H1 (cell line): ENCODE results near the gene ADAMTS9. TPM values are rescaled to one million over a fixed set of nuclear protein-coding genes. Genes with fewer than 3 reads are reported as not detected.

Experiments
- CTCF ChIA-PET: fragments of 300-600 bp; sonication (Branson Sonifier 250); formaldehyde crosslinking; loops from one replicate; lab custom pipeline; 2021; ENCODE audit not compliant: partially characterized antibody; lab: Charles Lee
- POLR2A ChIA-PET: fragments of 300-600 bp; sonication (Branson Sonifier 250); formaldehyde crosslinking; loops from one replicate; lab custom pipeline; 2021; ENCODE audit warnings: inconsistent platforms; ENCODE audit not compliant: partially characterized antibody; lab: Charles Lee
- DNase-seq, 2 experiments: peaks; one replicate each; pipeline versions ENCODE4 v3.0.0 to v3.0.0-alpha.2; 2010 to 2022; ENCODE audit warnings: low spot score in 2 of 2, low read depth in 1 of 2, mixed read lengths in 1 of 2
- FAIRE-seq: peaks from 2 replicates; lab custom pipeline; 2011; peaks lifted over from hg19 to GRCh38; lab: Jason Lieb, UNC
- H2AFZ ChIP-seq: 2 replicates; pipeline ENCODE4 v1.8.1; 2012; ENCODE audit warnings: low read length, inconsistent platforms
- H2AK5ac ChIP-seq: 2 replicates; pipeline ENCODE4 v1.6.1; 2013; ENCODE audit warnings: low read depth, low read length
- H2BK120ac ChIP-seq: replicated peaks from 2 replicates; pipeline ENCODE3; 2013; ENCODE audit warnings: low read depth, low read length, inconsistent platforms
- H2BK12ac ChIP-seq: 2 replicates; pipeline ENCODE4 v1.6.1; 2013; ENCODE audit warnings: low read depth, low read length
- H2BK15ac ChIP-seq: 2 replicates; pipeline ENCODE4 v1.6.1; 2013; ENCODE audit warnings: low read length
- H2BK20ac ChIP-seq: 2 replicates; pipeline ENCODE4 v1.6.1; 2013; ENCODE audit warnings: low read length
- H2BK5ac ChIP-seq: 2 replicates; pipeline ENCODE4 v1.6.1; 2013; ENCODE audit warnings: low read depth, low read length
- H3K14ac ChIP-seq: 2 replicates; pipeline ENCODE4 v1.6.1; 2013; ENCODE audit warnings: inconsistent platforms; ENCODE audit not compliant: insufficient read length
- H3K18ac ChIP-seq: 2 replicates; pipeline ENCODE4 v1.6.1; 2013; ENCODE audit warnings: low read length; ENCODE audit errors: extremely low read depth
- H3K23ac ChIP-seq: 2 replicates; pipeline ENCODE4 v1.6.1; 2013; ENCODE audit warnings: inconsistent platforms; ENCODE audit not compliant: insufficient read length
- H3K23me2 ChIP-seq: 2 replicates; pipeline ENCODE4 v1.6.1; 2013; ENCODE audit warnings: low read depth, low read length
- H3K27ac ChIP-seq: 2 replicates; pipeline ENCODE4 v1.6.1; 2011; ENCODE audit warnings: low read depth, low read length, inconsistent platforms
- H3K27me3 ChIP-seq, 4 experiments: replicated peaks in 1 of 4; 1 replicate in 1 of 4; 2 replicates in 3 of 4; pipeline versions ENCODE4 v1.6.1 to v1.8.1; 2011 to 2013; ENCODE audit warnings: low read length in 3 of 4, mild to moderate bottlenecking in 3 of 4, inconsistent platforms in 2 of 4, mixed read lengths in 2 of 4, moderate library complexity in 1 of 4; ENCODE audit not compliant: control insufficient read depth in 3 of 4, insufficient read depth in 3 of 4; ENCODE audit errors: extremely low read depth in 1 of 4
- H3K36me3 ChIP-seq, 4 experiments: 2 replicates each; pipeline versions ENCODE4 v1.6.1 to v1.8.1; 2011 to 2013; ENCODE audit warnings: mild to moderate bottlenecking in 4 of 4, low read length in 3 of 4, moderate library complexity in 2 of 4, control low read depth in 1 of 4, inconsistent platforms in 1 of 4; ENCODE audit not compliant: insufficient read depth in 4 of 4, control insufficient read depth in 2 of 4
- H3K4ac ChIP-seq: replicated peaks from 2 replicates; pipeline ENCODE3; 2013; ENCODE audit warnings: low read length, low read depth, mixed read lengths, inconsistent platforms; ENCODE audit not compliant: insufficient read length
- H3K4me1 ChIP-seq, 4 experiments: replicated peaks in 1 of 4; 1 replicate in 1 of 4; 2 replicates in 3 of 4; pipeline versions ENCODE4 v1.6.1 to v1.8.1; 2011 to 2013; ENCODE audit warnings: low read length in 3 of 4, inconsistent platforms in 2 of 4, mixed read lengths in 1 of 4; ENCODE audit not compliant: insufficient read depth in 4 of 4, control insufficient read depth in 3 of 4
- H3K4me2 ChIP-seq, 2 experiments: 2 replicates each; pipeline versions ENCODE4 v1.6.1 to v1.8.1; 2011 to 2013; ENCODE audit warnings: low read depth in 2 of 2, low read length in 2 of 2, control low read depth in 1 of 2, inconsistent platforms in 1 of 2, mild to moderate bottlenecking in 1 of 2; ENCODE audit not compliant: insufficient read depth in 1 of 2
- H3K4me3 ChIP-seq, 4 experiments: fragments of 200-600, 300-600 bp in 1 of 4; sonication (generic), shearing (Covaris generic), sonication (Bioruptor Twin) in 1 of 4; 2 replicates each; pipeline versions ENCODE4 v1.5.1 to v1.8.1; 2011 to 2016; ENCODE audit warnings: low read length in 4 of 4, low read depth in 3 of 4, control low read depth in 2 of 4, inconsistent platforms in 2 of 4, mild to moderate bottlenecking in 2 of 4, mixed read lengths in 1 of 4, moderate library complexity in 1 of 4; ENCODE audit not compliant: insufficient read depth in 2 of 4; ENCODE audit errors: extremely low read depth in 1 of 4
- H3K56ac ChIP-seq: replicated peaks from 2 replicates; pipeline ENCODE3; 2013; ENCODE audit warnings: low read depth, mild to moderate bottlenecking, mixed read lengths, low read length, inconsistent platforms; ENCODE audit not compliant: insufficient read length
- H3K79me1 ChIP-seq: 2 replicates; pipeline ENCODE4 v1.6.1; 2013; ENCODE audit warnings: low read depth, low read length, control low read depth
- H3K79me2 ChIP-seq, 2 experiments: 2 replicates each; pipeline versions ENCODE4 v1.6.1 to v1.8.1; 2012 to 2013; ENCODE audit warnings: low read length in 2 of 2, mild to moderate bottlenecking in 2 of 2, inconsistent platforms in 1 of 2; ENCODE audit not compliant: insufficient read depth in 2 of 2, control insufficient read depth in 1 of 2
- H3K9ac ChIP-seq, 4 experiments: replicated peaks in 1 of 4; 1 replicate in 1 of 4; 2 replicates in 3 of 4; pipeline versions ENCODE4 v1.6.1 to v1.8.1; 2011 to 2013; ENCODE audit warnings: low read depth in 3 of 4, low read length in 3 of 4, control low read depth in 2 of 4, mild to moderate bottlenecking in 2 of 4, moderate library complexity in 2 of 4, inconsistent platforms in 1 of 4; ENCODE audit errors: extremely low read depth in 1 of 4
- H3K9me3 ChIP-seq, 2 experiments: 2 replicates each; pipeline versions ENCODE4 v1.6.1 to v1.8.1; 2012 to 2013; ENCODE audit warnings: mild to moderate bottlenecking in 2 of 2, moderate library complexity in 2 of 2, control low read depth in 1 of 2, inconsistent platforms in 1 of 2, low read depth in 1 of 2, low read length in 1 of 2, mixed read lengths in 1 of 2; ENCODE audit not compliant: insufficient read depth in 2 of 2
- H4K20me1 ChIP-seq, 2 experiments: replicated peaks in 1 of 2; 2 replicates each; pipeline versions ENCODE3 to v1.8.1; 2011 to 2013; ENCODE audit warnings: inconsistent platforms in 2 of 2, low read length in 2 of 2, mild to moderate bottlenecking in 1 of 2; ENCODE audit not compliant: insufficient read depth in 2 of 2, control insufficient read depth in 1 of 2
- H4K5ac ChIP-seq: 2 replicates; pipeline ENCODE4 v1.6.1; 2013; ENCODE audit warnings: low read length, low read depth, mixed read lengths, inconsistent platforms; ENCODE audit not compliant: insufficient read length
- H4K8ac ChIP-seq: 2 replicates; pipeline ENCODE4 v1.8.0; 2013; ENCODE audit warnings: mild to moderate bottlenecking, moderate library complexity, low read length, inconsistent platforms; ENCODE audit not compliant: insufficient read depth; ENCODE audit errors: extremely low read depth
- H4K91ac ChIP-seq: replicated peaks from 2 replicates; pipeline ENCODE3; 2013; ENCODE audit warnings: low read length, mixed read lengths, inconsistent platforms; ENCODE audit not compliant: insufficient read length
- BCL11A ChIP-seq, 2 experiments: IDR thresholded peaks; one replicate each; pipeline ENCODE4 v1.6.1; 2011; ENCODE audit warnings: low read depth in 2 of 2, low read length in 2 of 2, mild to moderate bottlenecking in 2 of 2
- CBX5 ChIP-seq: fragments of 300-800, 300-1000 bp; sonication (generic); IDR thresholded peaks from 2 replicates; pipeline ENCODE4 v1.7.1; 2016; ENCODE audit warnings: antibody characterized with exemption, low read length, low read depth
- CHD1 ChIP-seq: IDR thresholded peaks from 2 replicates; pipeline ENCODE4 v1.6.1; 2012; ENCODE audit warnings: low read depth, low read length, improper control_type of control experiment
- EP300 ChIP-seq, 2 experiments: IDR thresholded peaks; 1 replicate in 1 of 2; 2 replicates in 1 of 2; pipeline ENCODE4 v1.6.1; 2011 to 2012; ENCODE audit warnings: low read depth in 2 of 2, low read length in 2 of 2, mild to moderate bottlenecking in 2 of 2, borderline replicate concordance in 1 of 2, inconsistent platforms in 1 of 2, moderate library complexity in 1 of 2
- FOSL1 ChIP-seq: IDR thresholded peaks from 2 replicates; pipeline ENCODE4 v1.6.1; 2011; ENCODE audit warnings: mild to moderate bottlenecking, low read depth, low read length, moderate library complexity; ENCODE audit not compliant: insufficient read depth
- GABPA ChIP-seq: IDR thresholded peaks from 2 replicates; pipeline ENCODE4 v1.6.1; 2011; ENCODE audit warnings: mild to moderate bottlenecking, low read length, moderate library complexity, borderline replicate concordance; ENCODE audit not compliant: insufficient read depth
- RBBP5 ChIP-seq: IDR thresholded peaks from 2 replicates; pipeline ENCODE4 v1.7.1; 2012; ENCODE audit warnings: low read depth, mild to moderate bottlenecking, inconsistent platforms, low read length, moderate library complexity, borderline replicate concordance
- SP4 ChIP-seq: IDR thresholded peaks from 2 replicates; pipeline ENCODE4 v1.6.1; 2012; ENCODE audit warnings: low read length, inconsistent platforms
- WGBS, 2 experiments: shearing (Covaris generic) in 1 of 2; methylation state at CpG; one replicate each; pipeline versions ENCODE4 v1.1.6 to v1.1.7; 2013 to 2015; ENCODE audit warnings: low lambda C conversion rate in 2 of 2, mixed read lengths in 2 of 2, inconsistent platforms in 1 of 2, low coverage in 1 of 2, missing lambda C conversion rate in 1 of 2; ENCODE audit not compliant: insufficient replicate concordance in 2 of 2, insufficient coverage in 1 of 2, insufficient read length in 1 of 2; ENCODE audit errors: extremely low coverage in 1 of 2, missing lambda C conversion rate in 1 of 2; 5-methylcytosine and 5-hydroxymethylcytosine counted together
- polyA plus RNA-seq, 7 experiments: library from polyadenylated mRNA; depleted of rRNA in 3 of 7; stranded (reverse) in 5 of 7; unstranded in 2 of 7; fragments of >200 nt in 5 of 7; fragments of 200-250 nt in 2 of 7; gene quantifications; 1 replicate in 5 of 7; 2 replicates in 1 of 7; 4 replicates in 1 of 7; pipeline versions ENCODE4 v1.2.1 to v1.2.3, GENCODE V29; 2011 to 2013; ENCODE audit warnings: missing spikeins in 2 of 7, mixed read lengths in 2 of 7
- total RNA-seq: library from RNA; stranded (reverse); fragmentation: NEBNext Ultra II Directional; extraction: Animal tissue kit (Norgen Biotek cat#: 25700); gene quantifications from 2 replicates; pipeline ENCODE4 v1.2.1, GENCODE V29; 2021

ADAMTS9 gene
- total and polyA plus RNA-seq, 2 of the 8 experiments (the other 6 are each of a cell fraction or from before 2014, with no cell fraction given), result 0.20 to 0.41 TPM

- CTCF ChIA-PET, result interaction anchor here (0.8 to 1.2 kb wide), 4 partner anchors 16 to 184 kb away, joined by 3 to 5 read pairs (median 3); no protein-coding TSS in a partner anchor
- no peak overlapping the region for H2AK5ac ChIP-seq
- H2BK12ac ChIP-seq, result 0 out of 2 replicates have a peak overlapping the region, but pooled peaks have one; percentile 27
- H3K79me1 ChIP-seq, result no peaks in the 10 kb centered on the region
- no peaks in the 10 kb centered on the region for H3K36me3 ChIP-seq
- no peaks in the 10 kb centered on the region for H3K79me2 ChIP-seq
- H3K9me3 ChIP-seq, result no peaks in the 10 kb centered on the region
- 88% methylated on average over 8 of the region's 8 CpGs; no CpG with 5 or more reads in 1 of the 2 experiments for WGBS, 2 experiments
- no peak overlapping the region for H3K9ac ChIP-seq
- no peak overlapping the region for H3K14ac ChIP-seq
- H3K27ac ChIP-seq, result no peak overlapping the region
- H2AFZ ChIP-seq, result no peak overlapping the region
- H2BK20ac ChIP-seq, result no peak overlapping the region
- H3K4me1 ChIP-seq, result no peaks in the 10 kb centered on the region
- no peak overlapping the region for H3K23ac ChIP-seq
- H4K5ac ChIP-seq, result no peak overlapping the region
- peak overlapping the region; percentile 15 for H3K4ac ChIP-seq
- FAIRE-seq (no peak), DNase-seq (no peak)
- H3K27me3 ChIP-seq, result no peaks in the 10 kb centered on the region
- POLR2A ChIA-PET, result no interaction called here
- H3K23me2 ChIP-seq, result no peaks in the 10 kb centered on the region
- no peak overlapping the region for H4K91ac ChIP-seq
- H3K18ac ChIP-seq, result no peak overlapping the region; the same call in 1 of the 2 replicates
- TF ChIP-seq CHD1 (no peak), RBBP5 (no peak), CBX5 (no peak), BCL11A (IDR thresholded peaks at IDR 0.05; ENCODE audit: low read depth in 2 of 2, low read length in 2 of 2) (no peak), SP4 (no peak), GABPA (no peak), FOSL1 (no peak), EP300 (IDR thresholded peaks at IDR 0.05; ENCODE audit: borderline replicate concordance in 1 of 2, low read depth in 2 of 2, low read length in 2 of 2) (no peak)
- no peak overlapping the region for H3K4me2 ChIP-seq
- 0 out of 2 replicates have a peak overlapping the region, but pooled peaks have one; percentile 46 for H2BK15ac ChIP-seq
- H4K20me1 ChIP-seq, result no peaks in the 10 kb centered on the region
- H4K8ac ChIP-seq, result no peak overlapping the region
- no peak overlapping the region for H2BK5ac ChIP-seq
- no peak overlapping the region for H3K4me3 ChIP-seq
- H2BK120ac ChIP-seq, result no peak overlapping the region
- no peak overlapping the region for H3K56ac ChIP-seq
These were observed 140.9 kb downstream of the ADAMTS9 start for GRCh38 chr3:64546856-64547255.
